ENCODE results near the gene TSPAN4. TPM values are rescaled to one million over a fixed set of nuclear protein-coding genes. Genes with fewer than 3 reads are reported as not detected.

TSPAN4 gene
- total and polyA plus RNA-seq, 9 of the 15 experiments (the other 6 are each of a cell fraction or from before 2014, with no cell fraction given), result 0.07 to 31.0 (median 15.7) TPM

DNA sequence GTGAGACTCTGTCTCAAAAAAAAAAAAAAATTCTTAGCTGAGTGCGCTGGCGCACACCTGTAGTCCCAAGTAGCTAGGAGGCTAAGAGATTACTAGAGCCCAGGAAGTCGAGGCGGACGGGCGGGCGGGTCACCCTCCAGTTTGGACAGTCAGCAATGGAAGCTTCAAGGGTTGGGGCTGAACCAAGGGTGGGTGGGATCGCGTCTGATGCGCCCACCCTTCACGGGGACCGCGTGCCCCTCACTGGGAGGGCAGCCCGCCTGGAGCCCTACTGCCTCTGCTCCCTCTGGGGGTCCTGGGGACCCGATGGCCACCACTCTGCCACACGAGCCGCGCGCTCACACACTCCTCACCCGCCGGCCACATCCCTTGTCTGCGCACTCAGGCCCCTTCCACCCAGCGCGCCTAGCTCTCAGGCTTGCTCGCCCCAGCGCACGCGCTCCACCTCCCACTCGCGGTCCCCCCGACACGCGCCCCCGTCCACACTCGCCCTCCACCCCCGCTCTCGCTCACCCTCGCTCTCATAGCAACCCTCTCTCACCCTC lies 67.5 kb downstream of the TSPAN4 start:
- POLR2A ChIA-PET, result interaction anchor here (0.6 to 1.0 kb wide), 3 partner anchors 38 to 862 kb away, joined by 3 to 4 read pairs (median 3); no protein-coding TSS in a partner anchor
- CTCF ChIA-PET (ENCODE audit: low intra/inter-chr PET ratio), result no interaction called here
- intact Hi-C loops (cut with micrococcal nuclease) (loop anchor here (10.0 kb wide), 1 partner anchor 65 kb away; the partner anchor contains the start of genes POLR2L and TSPAN4), in situ Hi-C loops (cut with MboI) (no loop called here)
- H3K36me3 ChIP-seq (ENCODE audit: control insufficient read depth, insufficient read depth, low read length), result peaks cover 38% of the 10 kb centered on the region; the same call in 2 of the 3 replicates
- H3K4me3 ChIP-seq, result peak overlapping the region; percentile 100
- FAIRE-seq, result no peak
- H4K20me1 ChIP-seq (replicated peaks; ENCODE audit: control insufficient read depth, insufficient read depth, low read length), result peaks cover 15% of the 10 kb centered on the region; the same call in 1 of the 2 replicates
- TSS peak; percentile 68 for BruUV-seq (replicated peaks)
- peak overlapping the region; percentile 93 for H3K27ac ChIP-seq (ENCODE audit: extremely low read depth, low read depth, low read length)
- H3K4me1 ChIP-seq (replicated peaks in 1 of 2; ENCODE audit: control insufficient read depth in 2 of 2, insufficient read depth in 2 of 2, low read length in 2 of 2), result peaks cover 35 to 57% of the 10 kb centered on the region in 2 experiments
- H3K9ac ChIP-seq (ENCODE audit: insufficient read depth in 1 of 2, low read depth in 2 of 2, low read length in 2 of 2), result peak overlapping the region; percentile 78 to 97
- 3% methylated on average over 10 of the region's 38 CpGs for WGBS (ENCODE audit: insufficient coverage, low coverage, missing lambda C conversion rate)
- peak overlapping the region; percentile 88 for H2AFZ ChIP-seq (ENCODE audit: low read depth, low read length)
- peak in 1 of 4 experiments; percentile 37 for DNase-seq (ENCODE audit: extremely low read depth in 1 of 4, low spot score in 3 of 4)
- peak overlapping the region; percentile 91 for H3K4me2 ChIP-seq (ENCODE audit: insufficient read depth, low read length)
- H3K79me2 ChIP-seq (ENCODE audit: control insufficient read depth, insufficient read depth, low read length), result peaks cover 40% of the 10 kb centered on the region
- ATAC-seq, result peak; percentile 38
- no peaks in the 10 kb centered on the region for H3K27me3 ChIP-seq (ENCODE audit: control insufficient read depth in 2 of 2, insufficient read depth in 2 of 2, low read length in 2 of 2)
- no peaks in the 10 kb centered on the region for H3K9me1 ChIP-seq (ENCODE audit: control insufficient read depth, insufficient read depth, low read length)
- H3K9me3 ChIP-seq (replicated peaks; ENCODE audit: control insufficient read depth, insufficient read depth, low read depth, low read length), result no peaks in the 10 kb centered on the region
- TF ChIP-seq ZNF444 (CRISPR knock-in tag; IDR thresholded peaks at IDR 0.05) (no peak), ZNF282 (CRISPR knock-in tag; IDR thresholded peaks at IDR 0.05) (0 out of 2 replicates have a peak, but pooled peaks have one; percentile 44), EP400 (IDR thresholded peaks at IDR 0.05) (peak; percentile 36; the same call in 1 of the 2 replicates), CHD2 (IDR thresholded peaks at IDR 0.05; ENCODE audit: low read depth, low read length) (no peak), HNRNPUL1 (IDR thresholded peaks at IDR 0.05; ENCODE audit: low read length) (no peak), NFE2L1 (tag; IDR thresholded peaks at IDR 0.05; ENCODE audit: borderline replicate concordance, low read depth) (no peak), HNRNPL (IDR thresholded peaks at IDR 0.05; ENCODE audit: low read depth, low read length) (no peak), EGR1 (conservative IDR thresholded peaks at IDR 0.05) (peak; percentile 98; the same call in 1 of the 2 replicates), ZNF263 (CRISPR knock-in tag; IDR thresholded peaks at IDR 0.05; ENCODE audit: borderline replicate concordance) (no peak), SMARCC2 (IDR thresholded peaks at IDR 0.05; ENCODE audit: low read depth) (no peak), KAT7 (CRISPR knock-in tag; IDR thresholded peaks at IDR 0.05; ENCODE audit: borderline replicate concordance) (peak; percentile 71; the same call in 1 of the 2 replicates), OTX1 (CRISPR knock-in tag; IDR thresholded peaks at IDR 0.05) (peak; percentile 77; the same call in 1 of the 2 replicates), RUNX1 (IDR thresholded peaks at IDR 0.05; ENCODE audit: low read depth) (no peak), MCM3 (IDR thresholded peaks at IDR 0.05) (no peak), CREB1 (IDR thresholded peaks at IDR 0.05) (no peak), CREB1 (CRISPR knock-in tag; IDR thresholded peaks at IDR 0.05) (peak; percentile 34; the same call in 1 of the 2 replicates), ZFX (CRISPR knock-in tag; IDR thresholded peaks at IDR 0.05) (no peak), ZBTB1 (CRISPR knock-in tag; IDR thresholded peaks at IDR 0.05; ENCODE audit: borderline replicate concordance, low read depth) (peak; percentile 48)
- TF ChIP-seq, protein P1, sequence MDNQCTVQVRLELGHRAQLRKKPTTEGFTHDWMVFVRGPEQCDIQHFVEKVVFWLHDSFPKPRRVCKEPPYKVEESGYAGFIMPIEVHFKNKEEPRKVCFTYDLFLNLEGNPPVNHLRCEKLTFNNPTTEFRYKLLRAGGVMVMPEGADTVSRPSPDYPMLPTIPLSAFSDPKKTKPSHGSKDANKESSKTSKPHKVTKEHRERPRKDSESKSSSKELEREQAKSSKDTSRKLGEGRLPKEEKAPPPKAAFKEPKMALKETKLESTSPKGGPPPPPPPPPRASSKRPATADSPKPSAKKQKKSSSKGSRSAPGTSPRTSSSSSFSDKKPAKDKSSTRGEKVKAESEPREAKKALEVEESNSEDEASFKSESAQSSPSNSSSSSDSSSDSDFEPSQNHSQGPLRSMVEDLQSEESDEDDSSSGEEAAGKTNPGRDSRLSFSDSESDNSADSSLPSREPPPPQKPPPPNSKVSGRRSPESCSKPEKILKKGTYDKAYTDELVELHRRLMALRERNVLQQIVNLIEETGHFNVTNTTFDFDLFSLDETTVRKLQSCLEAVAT (IDR thresholded peaks at IDR 0.05), result peak in 1 of 2 experiments; percentile 48; a peak in 1 of 4 replicates
- TF ChIP-seq, protein P2, sequence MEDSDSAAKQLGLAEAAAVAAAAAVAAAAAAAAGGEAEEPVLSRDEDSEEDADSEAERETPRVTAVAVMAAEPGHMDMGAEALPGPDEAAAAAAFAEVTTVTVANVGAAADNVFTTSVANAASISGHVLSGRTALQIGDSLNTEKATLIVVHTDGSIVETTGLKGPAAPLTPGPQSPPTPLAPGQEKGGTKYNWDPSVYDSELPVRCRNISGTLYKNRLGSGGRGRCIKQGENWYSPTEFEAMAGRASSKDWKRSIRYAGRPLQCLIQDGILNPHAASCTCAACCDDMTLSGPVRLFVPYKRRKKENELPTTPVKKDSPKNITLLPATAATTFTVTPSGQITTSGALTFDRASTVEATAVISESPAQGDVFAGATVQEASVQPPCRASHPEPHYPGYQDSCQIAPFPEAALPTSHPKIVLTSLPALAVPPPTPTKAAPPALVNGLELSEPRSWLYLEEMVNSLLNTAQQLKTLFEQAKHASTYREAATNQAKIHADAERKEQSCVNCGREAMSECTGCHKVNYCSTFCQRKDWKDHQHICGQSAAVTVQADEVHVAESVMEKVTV (CRISPR knock-in tag; IDR thresholded peaks at IDR 0.05), result no peak
- TF ChIP-seq, protein P3, sequence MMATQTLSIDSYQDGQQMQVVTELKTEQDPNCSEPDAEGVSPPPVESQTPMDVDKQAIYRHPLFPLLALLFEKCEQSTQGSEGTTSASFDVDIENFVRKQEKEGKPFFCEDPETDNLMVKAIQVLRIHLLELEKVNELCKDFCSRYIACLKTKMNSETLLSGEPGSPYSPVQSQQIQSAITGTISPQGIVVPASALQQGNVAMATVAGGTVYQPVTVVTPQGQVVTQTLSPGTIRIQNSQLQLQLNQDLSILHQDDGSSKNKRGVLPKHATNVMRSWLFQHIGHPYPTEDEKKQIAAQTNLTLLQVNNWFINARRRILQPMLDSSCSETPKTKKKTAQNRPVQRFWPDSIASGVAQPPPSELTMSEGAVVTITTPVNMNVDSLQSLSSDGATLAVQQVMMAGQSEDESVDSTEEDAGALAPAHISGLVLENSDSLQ (IDR thresholded peaks at IDR 0.05), result no peak

All from K562 (cell line).